ENCODE measurements around the gene SLC12A4.

- TF ChIP-seq CTCF (IDR thresholded peaks at IDR 0.05) (peak in 1 of 5 experiments; percentile 33), POLR2A (IDR thresholded peaks at IDR 0.05) (peak; percentile 48 to 75)
These were observed 32.9 kb downstream of the SLC12A4 start for GRCh38 chr16:67935402-67936123.

Data from tibial nerve (tissue), 3 donors.